ENCODE results near the gene GNE.

GRCh38 chr9:36177571-36177970 is 80.7 kb downstream of the GNE start:
- TF ChIP-seq CTCF (IDR thresholded peaks at IDR 0.05) = no peak
- TF ChIP-seq POLR2A (IDR thresholded peaks at IDR 0.05; ENCODE audit: low read depth) = no peak
- no peak for TF ChIP-seq POLR2AphosphoS5 (IDR thresholded peaks at IDR 0.05)
- no peak for TF ChIP-seq EP300 (IDR thresholded peaks at IDR 0.05)

All from esophagus muscularis mucosa (tissue), 4 donors.